RCC 7860 (cell line): ENCODE measurements around the gene NBPF3.
A peak's percentile ranks its signal among the peaks of the same experiment; 100 is the strongest.
"Not testable (repeated sequence)": the region's sequence is repeated elsewhere in the genome, so short reads cannot be mapped to it uniquely, and the experiment has no call there.

ENCODE experiments used
- DNase-seq: peaks from one replicate; pipeline ENCODE4 v3.0.0-alpha.2; 2015; ENCODE audit warnings: low spot score
- FAIRE-seq: peaks from 2 replicates; lab custom pipeline; 2012; peaks lifted over from hg19 to GRCh38; lab: Jason Lieb, UNC

NBPF3 gene

GRCh38 chr1:21439721-21440629 is at the start of gene NBPF3:
Gene NBPF3, plus strand, starts transcription at chr1:21440137. Its CDS starts 4,950 bp downstream, at chr1:21445087.
- FAIRE-seq: no peak
- DNase-seq: peak; percentile 66

GRCh38 chr1:21391497-21391896 is 48.4 kb upstream of the NBPF3 start:
- FAIRE-seq: no peak
- DNase-seq: no peak

GRCh38 chr1:21392587-21393263 is 47.2 kb upstream of the NBPF3 start:
- DNase-seq: no peak
- no peak for FAIRE-seq

- DNase-seq (no peak), FAIRE-seq (no peak)
Measured at GRCh38 chr1:21396516-21396915, 43.4 kb upstream of the NBPF3 start.

GRCh38 chr1:21397813-21398188 is 42.1 kb upstream of the NBPF3 start:
- DNase-seq (no peak), FAIRE-seq (no peak)

GRCh38 chr1:21401726-21402346 is 38.1 kb upstream of the NBPF3 start:
- not testable (repeated sequence) for FAIRE-seq, DNase-seq

GRCh38 chr1:21406659-21407058 is 33.3 kb upstream of the NBPF3 start:
- no peak for FAIRE-seq
- DNase-seq: no peak

GRCh38 chr1:21409897-21410296 is 30.0 kb upstream of the NBPF3 start:
- not testable (repeated sequence) for DNase-seq, FAIRE-seq

- no peak for DNase-seq
- FAIRE-seq: no peak
Measured at GRCh38 chr1:21414015-21414414, 25.9 kb upstream of the NBPF3 start.

- FAIRE-seq, DNase-seq: not testable (repeated sequence)
Measured at GRCh38 chr1:21420378-21420777, 19.6 kb upstream of the NBPF3 start.

- not testable (repeated sequence) for FAIRE-seq, DNase-seq
Measured at GRCh38 chr1:21421307-21421706, 18.6 kb upstream of the NBPF3 start.

- not testable (repeated sequence) for FAIRE-seq, DNase-seq
Measured at GRCh38 chr1:21427798-21428480, 12.0 kb upstream of the NBPF3 start.

GRCh38 chr1:21428481-21429073 is 11.4 kb upstream of the NBPF3 start:
- DNase-seq, FAIRE-seq: not testable (repeated sequence)

GRCh38 chr1:21429210-21429609 is 10.7 kb upstream of the NBPF3 start:
- DNase-seq, FAIRE-seq: not testable (repeated sequence)

GRCh38 chr1:21430875-21431274 is 9.1 kb upstream of the NBPF3 start:
- not testable (repeated sequence) for DNase-seq, FAIRE-seq

- no peak for FAIRE-seq
- DNase-seq: no peak
Measured at GRCh38 chr1:21434394-21434793, 5.5 kb upstream of the NBPF3 start.

- FAIRE-seq (no peak), DNase-seq (no peak)
Measured at GRCh38 chr1:21435646-21436487, 4.1 kb upstream of the NBPF3 start.

GRCh38 chr1:21436488-21437340 is 3.2 kb upstream of the NBPF3 start:
- no peak for FAIRE-seq
- no peak for DNase-seq

- FAIRE-seq (no peak), DNase-seq (no peak)
Measured at GRCh38 chr1:21437341-21437640, 2.6 kb upstream of the NBPF3 start.
